ENCODE measurements around the gene PLLP. TPM values are rescaled to one million over a fixed set of nuclear protein-coding genes. Genes with fewer than 3 reads are reported as not detected.
A peak's percentile ranks its signal among the peaks of the same experiment; 100 is the strongest.

Gene PLLP
- total RNA-seq, 1 donor from 2014 or later = 13.7 TPM

DNA sequence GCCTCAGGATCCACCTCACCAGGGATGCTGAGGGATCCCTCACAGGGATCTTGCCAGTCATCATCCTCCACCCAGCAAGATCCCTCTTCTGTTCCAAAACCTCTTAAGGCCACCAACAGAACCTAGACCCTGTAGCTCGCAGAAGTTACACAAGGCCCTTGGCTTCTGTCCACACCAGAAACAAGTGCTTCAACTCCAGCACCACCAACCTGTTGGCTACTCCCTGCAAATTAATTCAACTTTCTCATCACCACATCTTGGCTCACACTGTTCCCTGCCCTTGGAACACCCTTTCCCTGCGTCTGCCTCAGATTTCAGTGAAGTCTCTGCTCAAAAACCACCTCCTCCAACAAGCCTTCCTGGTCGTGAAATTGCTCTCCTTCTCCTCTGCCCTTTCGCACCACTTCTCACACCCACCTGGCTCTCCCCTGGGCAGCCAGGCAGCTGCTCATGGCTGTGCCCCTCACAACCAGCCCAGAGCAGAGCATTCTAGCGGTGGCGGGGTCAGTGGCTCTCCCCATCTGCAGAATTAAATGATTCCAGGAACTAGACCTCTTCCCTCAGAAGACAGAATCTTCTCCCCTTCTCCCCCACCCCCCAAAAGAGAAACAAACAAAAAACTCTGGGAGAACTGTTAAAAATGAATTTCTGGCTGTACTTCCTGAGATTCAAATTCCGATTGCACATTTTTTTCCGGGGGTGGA lies 1.8 kb downstream of the PLLP start:
- no peaks in the 10 kb centered on the region for H3K36me3 ChIP-seq (ENCODE audit: control insufficient read depth, insufficient read depth, low read length)
- TF ChIP-seq CTCF (IDR thresholded peaks at IDR 0.05; ENCODE audit: insufficient read depth, low read length, severe bottlenecking) = no peak
- DNase-seq (ENCODE audit: low read depth) = no peak
- H3K4me3 ChIP-seq (ENCODE audit: low read depth, low read length) = no peak overlapping the region
- H3K27me3 ChIP-seq (ENCODE audit: control insufficient read depth, insufficient read depth, low read length) = peaks cover 4% of the 10 kb centered on the region
- no peak for FAIRE-seq

GRCh38 chr16:57281791-57282190 lies 2.7 kb downstream of the PLLP start:
- no peak for FAIRE-seq
- Histone ChIP-seq H3K36me3 (ENCODE audit: control insufficient read depth, insufficient read depth, low read length) (no peaks in the 10 kb centered on the region), H3K4me3 (ENCODE audit: low read depth, low read length) (no peak overlapping the region), H3K27me3 (ENCODE audit: control insufficient read depth, insufficient read depth, low read length) (peaks cover 4% of the 10 kb centered on the region)
- no peak for DNase-seq (ENCODE audit: low read depth)
- no peak for TF ChIP-seq CTCF (IDR thresholded peaks at IDR 0.05; ENCODE audit: insufficient read depth, low read length, severe bottlenecking)

DNA sequence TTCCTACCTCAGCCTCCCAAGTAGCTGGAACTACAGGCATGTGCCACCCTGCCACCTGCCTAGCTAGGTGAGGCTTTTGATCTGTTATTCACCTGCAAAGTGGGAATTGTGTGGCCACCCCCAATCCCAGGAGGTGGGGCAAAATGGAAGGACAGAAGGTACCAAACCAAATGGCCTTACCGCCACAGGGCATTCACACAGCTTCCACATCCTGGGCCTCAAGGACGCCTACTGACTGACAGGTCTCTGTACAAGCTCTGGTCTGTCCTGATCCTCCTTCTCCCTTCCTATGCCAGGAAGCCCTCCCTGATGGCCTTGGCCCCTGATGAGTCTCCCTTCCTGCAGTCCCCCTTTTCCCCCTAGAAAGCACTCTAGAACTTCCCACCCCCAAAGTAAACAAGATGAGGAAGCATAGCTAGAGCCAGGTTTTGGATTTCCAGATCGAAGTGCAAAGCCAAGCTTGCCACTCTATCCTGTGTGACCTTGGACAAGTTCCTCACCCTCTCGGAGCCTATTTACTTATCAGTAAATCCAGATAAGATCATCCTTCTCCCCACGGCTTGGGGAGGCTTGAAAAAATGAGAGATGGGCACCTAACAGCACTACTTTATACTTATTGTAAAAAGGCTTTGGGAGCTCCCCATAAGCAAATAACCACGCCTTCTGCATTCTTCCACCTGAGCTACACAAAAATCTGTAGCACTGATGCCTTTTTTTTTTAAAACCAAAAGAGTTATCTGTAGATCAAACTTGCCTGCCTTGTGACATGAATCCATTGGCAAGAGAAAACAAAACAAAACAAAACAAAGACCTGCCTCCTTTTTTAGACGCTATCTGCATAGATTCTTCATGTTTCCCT lies 4.5 kb downstream of the PLLP start:
- Histone ChIP-seq H3K4me3 (ENCODE audit: low read depth, low read length) (no peak overlapping the region), H3K27me3 (ENCODE audit: control insufficient read depth, insufficient read depth, low read length) (peaks cover 4% of the 10 kb centered on the region), H3K36me3 (ENCODE audit: control insufficient read depth, insufficient read depth, low read length) (no peaks in the 10 kb centered on the region)
- no peak for DNase-seq (ENCODE audit: low read depth)
- TF ChIP-seq CTCF (IDR thresholded peaks at IDR 0.05; ENCODE audit: insufficient read depth, low read length, severe bottlenecking) = no peak
- no peak for FAIRE-seq

- no peak for TF ChIP-seq CTCF (IDR thresholded peaks at IDR 0.05; ENCODE audit: insufficient read depth, low read length, severe bottlenecking)
- Histone ChIP-seq H3K27me3 (ENCODE audit: control insufficient read depth, insufficient read depth, low read length) (no peaks in the 10 kb centered on the region), H3K36me3 (ENCODE audit: control insufficient read depth, insufficient read depth, low read length) (no peaks in the 10 kb centered on the region), H3K4me3 (ENCODE audit: low read depth, low read length) (no peak overlapping the region)
- FAIRE-seq (no peak), DNase-seq (ENCODE audit: low read depth) (no peak)
Measured at GRCh38 chr16:57278494-57278893, 6.0 kb downstream of the PLLP start.

GRCh38 chr16:57277586-57277985 lies 6.9 kb downstream of the PLLP start:
- Histone ChIP-seq H3K36me3 (ENCODE audit: control insufficient read depth, insufficient read depth, low read length) (no peaks in the 10 kb centered on the region), H3K4me3 (ENCODE audit: low read depth, low read length) (no peak overlapping the region), H3K27me3 (ENCODE audit: control insufficient read depth, insufficient read depth, low read length) (no peaks in the 10 kb centered on the region)
- no peak for TF ChIP-seq CTCF (IDR thresholded peaks at IDR 0.05; ENCODE audit: insufficient read depth, low read length, severe bottlenecking)
- DNase-seq (ENCODE audit: low read depth) (peak; percentile 97), FAIRE-seq (no peak)
